ENCODE results near the gene C2CD2. TPM values are rescaled to one million over a fixed set of nuclear protein-coding genes. Genes with fewer than 3 reads are reported as not detected.

Gene C2CD2
- total RNA-seq, 1 experiment from 2014 or later = 19.7 TPM

DNA sequence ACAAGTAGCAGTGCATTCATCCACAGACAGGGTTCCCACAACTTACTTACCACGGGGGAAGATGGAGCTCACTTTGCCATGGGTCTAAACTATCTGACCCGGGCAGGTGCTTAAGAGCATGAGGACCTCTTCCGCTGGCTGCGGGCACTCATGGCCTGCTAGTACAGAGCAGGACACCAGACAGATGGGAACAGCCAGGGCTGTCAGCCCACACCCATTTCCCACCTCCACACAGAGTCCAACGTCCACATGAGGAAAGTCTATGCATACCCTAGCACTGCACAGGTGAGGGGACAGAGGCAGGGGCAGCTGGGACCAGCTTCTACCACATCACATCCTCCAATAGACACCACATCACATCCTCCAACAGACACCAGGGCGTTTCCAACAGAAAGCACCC, 38.9 kb downstream of the C2CD2 start:
- no peak for DNase-seq (ENCODE audit: low spot score)

GRCh38 chr21:41914358-41914757, 39.5 kb downstream of the C2CD2 start:
- no peak for DNase-seq (ENCODE audit: low spot score)

DNA sequence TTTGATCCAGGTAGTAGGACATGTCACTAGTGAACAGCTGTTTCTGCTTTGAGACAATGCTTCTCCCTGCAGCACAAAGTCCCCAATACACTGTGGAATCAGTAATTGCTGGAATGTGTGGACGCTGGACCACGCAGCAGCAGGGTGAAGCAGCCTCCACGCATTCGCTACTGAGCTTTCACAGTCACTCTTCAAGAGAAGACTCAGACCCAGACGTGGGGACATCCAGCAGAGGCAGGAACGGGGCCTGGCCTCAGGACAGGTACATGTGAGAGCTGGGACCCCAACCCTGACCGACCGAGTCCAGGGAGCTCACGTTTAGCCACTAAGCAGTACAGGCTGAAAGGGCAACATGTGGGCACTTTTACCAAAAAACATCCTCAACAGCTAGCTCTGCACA, 40.6 kb downstream of the C2CD2 start:
- no peak for DNase-seq (ENCODE audit: low spot score)

- no peak for DNase-seq (ENCODE audit: low spot score)
Measured at GRCh38 chr21:41908829-41909228, 45.0 kb downstream of the C2CD2 start.

DNA sequence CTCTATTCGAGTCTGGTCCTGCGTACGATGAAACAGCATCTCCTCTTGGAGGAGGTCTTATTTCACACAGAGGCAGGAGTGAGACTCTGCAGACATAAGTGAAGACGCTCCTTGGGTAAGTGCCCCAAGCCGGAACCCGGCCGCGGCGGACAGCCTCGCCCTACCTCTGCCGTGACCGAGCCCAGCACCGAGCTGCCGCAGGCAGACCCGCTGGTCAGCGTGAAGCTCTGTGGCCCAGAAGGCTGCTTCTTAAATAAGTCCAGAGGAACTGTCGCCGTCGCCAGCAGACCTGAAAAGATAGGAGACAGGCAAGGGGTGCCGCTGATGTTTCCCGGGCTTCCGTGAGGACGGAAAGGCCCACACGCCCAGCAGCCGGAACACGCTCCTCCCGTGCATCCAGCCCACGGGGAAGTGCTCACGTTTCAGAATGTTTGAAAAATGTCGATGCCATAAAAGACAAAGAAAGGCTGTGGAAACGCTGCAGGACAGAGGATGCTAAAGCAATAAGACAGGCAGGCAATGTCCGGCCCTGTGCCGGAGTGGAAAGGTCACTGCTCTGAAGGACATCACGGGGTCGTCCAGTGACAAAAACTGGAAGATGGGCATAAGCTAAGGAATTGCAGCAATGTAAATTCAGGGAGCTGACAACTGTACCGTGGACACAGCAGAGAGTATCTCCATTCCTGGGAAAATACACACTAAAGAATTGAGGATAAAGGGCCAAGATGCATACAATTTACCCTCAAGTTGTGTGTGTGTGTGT, 46.1 kb downstream of the C2CD2 start:
- no peak for DNase-seq (ENCODE audit: low spot score)

DNA sequence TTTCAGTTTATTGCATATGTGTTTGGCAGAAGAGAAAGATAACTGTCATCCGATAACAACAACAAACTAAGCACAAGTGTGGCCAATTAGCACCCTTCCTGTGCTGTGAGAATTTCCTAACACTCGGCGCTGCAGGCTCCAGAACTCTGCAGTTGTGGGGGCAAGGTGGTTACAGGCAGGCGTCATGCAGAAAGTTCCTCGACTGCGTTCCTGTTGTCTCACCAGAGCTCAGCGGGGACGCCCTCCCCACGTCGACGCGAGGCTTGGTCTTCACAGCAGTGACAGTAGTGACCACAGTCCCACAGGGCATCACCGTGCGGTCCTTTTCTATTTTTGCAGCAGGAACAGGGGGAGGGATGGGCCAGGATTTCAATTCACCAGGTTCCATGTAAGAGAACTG, 47.0 kb downstream of the C2CD2 start:
- DNase-seq (ENCODE audit: low spot score) = no peak

DNA sequence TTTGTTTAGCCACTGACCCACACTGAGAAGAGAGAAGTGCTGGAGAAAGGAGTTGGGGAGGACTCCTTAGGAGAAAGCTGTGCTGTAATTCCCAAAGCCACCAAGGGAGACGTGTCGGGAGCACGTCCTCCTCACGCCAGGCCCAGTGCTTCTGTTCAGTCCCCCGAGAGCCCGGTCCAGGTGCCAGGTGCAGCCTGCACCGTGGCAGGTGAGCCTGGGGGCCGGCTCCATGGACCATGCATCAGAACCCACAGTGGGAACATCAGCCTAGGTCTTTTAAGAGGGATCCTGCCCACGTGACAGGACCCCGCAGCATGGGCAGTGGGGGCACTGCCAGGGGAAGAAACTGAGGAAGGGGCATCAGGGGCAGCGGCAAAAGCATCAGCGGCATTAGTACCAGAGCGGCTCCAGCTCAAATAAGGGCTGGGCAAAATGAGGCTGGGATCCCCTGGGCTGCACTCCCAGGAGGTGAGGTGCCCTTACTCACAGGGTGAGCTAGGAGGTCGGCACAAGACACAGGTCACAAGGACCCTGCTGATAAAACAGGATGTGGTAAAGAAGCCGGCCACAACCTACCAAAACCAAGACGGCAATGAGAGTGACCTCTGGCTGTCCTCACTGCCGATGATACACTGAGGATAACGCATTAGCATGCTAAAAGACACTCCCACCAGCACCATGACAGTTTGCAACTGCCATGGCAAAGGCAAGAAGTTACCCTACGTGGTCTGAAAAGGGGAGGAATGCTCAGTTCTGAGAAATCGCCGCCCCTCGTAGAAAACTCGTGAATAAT, 50.1 kb downstream of the C2CD2 start:
- DNase-seq (ENCODE audit: low spot score) = peak; percentile 41

DNA sequence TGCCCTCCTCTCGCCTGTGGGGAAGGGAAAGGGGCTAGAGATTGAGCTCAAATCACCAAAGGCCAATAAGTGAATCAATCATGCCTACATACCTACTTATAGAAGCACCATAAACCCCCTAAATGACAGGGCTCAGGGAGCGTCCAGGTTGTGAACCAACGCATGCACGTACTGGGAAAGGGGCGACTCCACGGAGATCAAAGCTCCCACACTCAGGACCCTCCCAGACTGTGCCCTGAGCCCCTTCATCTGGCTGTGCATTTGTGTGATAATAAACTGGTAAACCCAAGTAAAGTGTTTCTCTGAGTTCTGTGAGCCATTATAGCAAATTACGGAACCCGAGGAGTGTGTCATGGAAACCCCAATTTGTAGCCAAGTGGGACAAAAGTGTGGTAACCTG, 50.9 kb downstream of the C2CD2 start:
- DNase-seq (ENCODE audit: low spot score) = no peak

DNA sequence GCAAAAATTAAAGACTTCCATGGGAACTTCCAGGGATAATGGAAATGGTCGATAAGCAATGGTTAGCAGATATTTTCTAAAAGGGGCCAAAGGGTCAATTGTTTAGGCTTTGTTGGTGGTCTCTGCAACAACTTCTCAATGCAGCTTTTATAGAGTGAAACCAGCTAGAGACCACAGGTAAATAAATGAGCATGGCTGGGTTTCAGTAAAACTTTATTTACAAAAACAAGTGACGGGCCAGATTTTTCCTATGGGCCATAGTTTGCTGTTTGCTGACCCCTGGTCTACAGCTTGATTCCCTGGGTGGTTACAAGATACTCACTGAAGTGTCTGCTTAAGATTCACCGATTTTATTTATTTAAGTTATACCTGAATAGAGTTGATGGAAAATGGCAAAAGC, 52.0 kb downstream of the C2CD2 start:
- no peak for DNase-seq (ENCODE audit: low spot score)

DNA sequence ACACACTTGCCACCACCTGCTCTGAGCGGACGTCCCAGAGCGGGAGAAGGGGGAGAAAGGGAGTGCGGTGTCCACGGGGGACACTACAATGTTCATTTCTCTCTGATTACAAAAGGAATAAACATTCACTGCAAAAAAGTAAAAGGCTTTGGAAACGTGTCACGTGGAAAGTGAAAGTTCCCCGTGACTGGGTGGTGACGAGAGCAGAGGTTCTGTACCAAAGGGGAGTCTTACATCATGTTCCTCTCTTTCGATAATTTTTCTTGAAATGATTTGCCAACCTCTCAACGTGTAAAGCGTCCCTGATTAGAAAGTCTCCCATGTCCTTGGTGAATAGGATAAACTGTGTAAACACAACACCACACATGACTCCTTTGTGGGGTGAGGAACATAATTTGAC, 52.7 kb downstream of the C2CD2 start:
- no peak for DNase-seq (ENCODE audit: low spot score)

- no peak for DNase-seq (ENCODE audit: low spot score)
Measured at GRCh38 chr21:41900401-41900800, 53.4 kb downstream of the C2CD2 start.

GRCh38 chr21:41899426-41900202, 54.2 kb downstream of the C2CD2 start:
- no peak for DNase-seq (ENCODE audit: low spot score)

GRCh38 chr21:41898998-41899397, 54.8 kb downstream of the C2CD2 start:
- DNase-seq (ENCODE audit: low spot score) = no peak

- no peak for DNase-seq (ENCODE audit: low spot score)
Measured at GRCh38 chr21:41897700-41898099, 56.1 kb downstream of the C2CD2 start.

- no peak for DNase-seq (ENCODE audit: low spot score)
Measured at GRCh38 chr21:41897047-41897669, 56.7 kb downstream of the C2CD2 start.

- DNase-seq (ENCODE audit: low spot score) = no peak
Measured at GRCh38 chr21:41895643-41896493, 58.0 kb downstream of the C2CD2 start.

GRCh38 chr21:41894922-41895557, 58.8 kb downstream of the C2CD2 start:
- DNase-seq (ENCODE audit: low spot score) = peak; percentile 81

DNA sequence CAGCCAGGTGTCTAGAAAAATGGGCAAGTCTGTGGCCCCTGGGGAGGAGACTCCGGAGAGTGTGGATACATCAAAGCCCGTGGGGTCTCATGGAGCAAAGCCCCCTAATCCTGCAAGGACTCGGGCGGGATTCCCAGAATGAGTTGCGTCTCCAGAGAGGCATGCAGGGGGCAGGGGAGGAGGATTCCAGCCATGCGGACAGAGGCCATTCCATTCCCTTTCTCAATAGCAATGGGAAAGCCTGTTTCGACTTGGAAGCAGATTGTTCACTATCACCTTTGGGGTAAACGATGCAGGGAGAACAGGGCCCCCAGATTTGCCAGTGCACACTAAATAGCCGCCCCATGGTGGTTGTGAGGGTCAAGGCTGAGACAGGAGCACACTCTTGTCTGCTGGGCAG, 59.3 kb downstream of the C2CD2 start:
- no peak for DNase-seq (ENCODE audit: low spot score)

GRCh38 chr21:41892726-41893125, 61.1 kb downstream of the C2CD2 start:
- no peak for DNase-seq (ENCODE audit: low spot score)

DNA sequence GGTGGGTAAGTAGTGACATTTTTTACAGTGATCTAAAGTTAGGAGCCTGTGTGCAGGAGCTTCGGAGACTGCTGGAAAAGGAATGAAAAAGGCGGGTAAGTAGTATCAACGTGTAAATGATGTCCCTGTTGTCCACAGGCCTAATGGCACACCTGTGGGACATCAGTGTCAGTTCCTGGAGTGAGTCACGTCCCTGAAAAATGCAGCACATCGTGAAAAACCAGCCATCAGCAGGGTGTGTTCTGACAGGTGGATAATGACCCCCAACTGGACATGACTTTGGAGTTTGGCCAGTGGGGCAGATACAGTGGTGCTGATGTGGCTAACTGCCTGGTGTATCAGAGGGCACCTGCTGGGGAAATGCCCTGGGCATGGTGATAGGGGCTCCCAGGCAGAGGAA, 62.7 kb downstream of the C2CD2 start:
- DNase-seq (ENCODE audit: low spot score) = no peak

GRCh38 chr21:41890355-41890754, 63.5 kb downstream of the C2CD2 start:
- no peak for DNase-seq (ENCODE audit: low spot score)

Measured in A172 (cell line).